Hepatocyte (in vitro differentiated cells): Measurements from ENCODE around the gene CMTM6. TPM values are rescaled to one million over a fixed set of nuclear protein-coding genes. Genes with fewer than 3 reads are reported as not detected.

Experiments used
- DNase-seq: peaks from one replicate; pipeline ENCODE4 v3.0.0-alpha.2; 2016; ENCODE audit warnings: low spot score
- H2AFZ ChIP-seq: fragments of 200-600 bp; sonication (generic); 2 replicates; pipeline ENCODE4 v1.6.0; 2016; ENCODE audit warnings: antibody characterized with exemption, mild to moderate bottlenecking
- H3K27ac ChIP-seq: fragments of 200-600 bp; sonication (generic); 2 replicates; pipeline ENCODE4 v1.5.1; 2016; ENCODE audit warnings: mild to moderate bottlenecking
- H3K27me3 ChIP-seq: fragments of 200-600 bp; sonication (generic); 2 replicates; pipeline ENCODE4 v1.6.1; 2016
- H3K36me3 ChIP-seq: fragments of 200-600 bp; sonication (generic); replicated peaks from 2 replicates; pipeline ENCODE4 v1.5.1; 2016; ENCODE audit warnings: low read depth; ENCODE audit not compliant: insufficient read depth
- H3K4me1 ChIP-seq: fragments of 200-600 bp; sonication (generic); 2 replicates; pipeline ENCODE4 v1.5.1; 2016; ENCODE audit warnings: mild to moderate bottlenecking, moderate library complexity; ENCODE audit not compliant: insufficient read depth
- H3K4me2 ChIP-seq: fragments of 200-600 bp; sonication (generic); 2 replicates; pipeline ENCODE4 v1.6.0; 2016
- H3K4me3 ChIP-seq: fragments of 200-600 bp; sonication (generic); 2 replicates; pipeline ENCODE4 v1.5.1; 2016; ENCODE audit warnings: mild to moderate bottlenecking
- H3K79me2 ChIP-seq: fragments of 200-600 bp; sonication (generic); 2 replicates; pipeline ENCODE4 v1.6.0; 2017; ENCODE audit warnings: mild to moderate bottlenecking
- H3K9me2 ChIP-seq: fragments of 200-600 bp; sonication (generic); replicated peaks from 2 replicates; pipeline ENCODE4 v1.6.0; 2017; ENCODE audit warnings: mild to moderate bottlenecking; ENCODE audit not compliant: insufficient read depth
- H3K9me3 ChIP-seq: fragments of 200-600 bp; sonication (generic); 2 replicates; pipeline ENCODE4 v1.5.1; 2016; ENCODE audit warnings: low read depth, mild to moderate bottlenecking
- H4K20me1 ChIP-seq: fragments of 200-600 bp; sonication (generic); 2 replicates; pipeline ENCODE4 v1.6.0; 2016; ENCODE audit warnings: mild to moderate bottlenecking; ENCODE audit not compliant: insufficient read depth, poor library complexity, severe bottlenecking
- EZH2 ChIP-seq: fragments of 200-600 bp; sonication (generic); IDR thresholded peaks from 2 replicates; pipeline ENCODE4 v1.6.1; 2016; ENCODE audit warnings: antibody characterized with exemption, mild to moderate bottlenecking, borderline replicate concordance
- EZH2phosphoT487 ChIP-seq: fragments of 200-600 bp; sonication (generic); IDR thresholded peaks from one replicate; pipeline ENCODE4 v1.6.1; 2018; ENCODE audit warnings: antibody characterized with exemption, mild to moderate bottlenecking, low read depth, moderate library complexity; ENCODE audit not compliant: unreplicated experiment, severe bottlenecking
- WGBS: methylation state at CpG from one replicate; pipeline ENCODE4 v1.1.6; 2016; ENCODE audit warnings: low lambda C conversion rate; ENCODE audit errors: missing lambda C conversion rate; 5-methylcytosine and 5-hydroxymethylcytosine counted together
- polyA plus RNA-seq: library from polyadenylated mRNA; unstranded; fragments of >200 nt; fragmentation: Nextera tagmentation; extraction: Ambion mirVana; gene quantifications from 2 replicates; pipeline ENCODE4 v1.2.1, GENCODE V29; 2016
- total RNA-seq: library from RNA; depleted of rRNA; stranded (reverse); fragments of >200 nt; gene quantifications from 2 replicates; pipeline ENCODE4 v1.2.3, GENCODE V29; 2014
- TF ChIP-seq, protein P1 (sequence below): fragments of 200-600 bp; sonication (generic); IDR thresholded peaks from 2 replicates; pipeline ENCODE4 v1.5.1; 2016; ENCODE audit warnings: antibody characterized with exemption, mild to moderate bottlenecking; ENCODE audit not compliant: poor library complexity

Gene CMTM6
- total and polyA plus RNA-seq, 2 experiments from 2014 or later = 82.7 to 133 TPM

DNA sequence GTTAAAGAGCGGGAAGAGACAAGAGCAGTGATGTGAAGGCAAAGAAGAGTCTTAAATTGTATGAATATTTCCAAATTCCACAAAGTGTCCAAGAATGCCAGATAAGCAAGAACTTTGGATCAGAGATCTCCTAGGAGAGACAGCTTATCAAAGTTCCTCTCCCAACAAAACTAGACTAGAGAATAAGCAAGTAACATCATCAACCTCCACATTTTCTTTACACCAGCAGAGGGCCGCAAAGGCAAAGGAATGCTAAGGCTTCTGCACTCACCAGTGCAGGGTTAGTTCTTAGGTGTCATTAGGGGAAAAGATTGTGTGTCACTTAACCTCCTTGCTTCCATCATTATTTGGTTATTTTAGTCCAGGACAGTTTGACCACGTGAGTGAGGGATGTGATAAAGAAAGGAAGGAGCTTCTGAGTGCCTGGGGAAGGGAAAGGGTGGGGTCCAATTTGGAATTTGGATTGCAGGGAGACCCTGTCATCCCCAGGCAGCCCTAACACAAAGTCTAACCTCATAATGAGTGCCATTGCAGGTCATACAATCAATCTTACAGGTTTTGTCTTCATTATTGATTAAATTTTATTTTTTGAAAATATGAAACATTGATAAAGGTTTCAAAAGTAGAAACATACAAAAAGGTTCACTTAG is 7.5 kb upstream of the CMTM6 start:
- H2AFZ ChIP-seq = no peak overlapping the region
- no peak overlapping the region for H3K4me3 ChIP-seq
- no peaks in the 10 kb centered on the region for H3K36me3 ChIP-seq
- TF ChIP-seq, protein P1, sequence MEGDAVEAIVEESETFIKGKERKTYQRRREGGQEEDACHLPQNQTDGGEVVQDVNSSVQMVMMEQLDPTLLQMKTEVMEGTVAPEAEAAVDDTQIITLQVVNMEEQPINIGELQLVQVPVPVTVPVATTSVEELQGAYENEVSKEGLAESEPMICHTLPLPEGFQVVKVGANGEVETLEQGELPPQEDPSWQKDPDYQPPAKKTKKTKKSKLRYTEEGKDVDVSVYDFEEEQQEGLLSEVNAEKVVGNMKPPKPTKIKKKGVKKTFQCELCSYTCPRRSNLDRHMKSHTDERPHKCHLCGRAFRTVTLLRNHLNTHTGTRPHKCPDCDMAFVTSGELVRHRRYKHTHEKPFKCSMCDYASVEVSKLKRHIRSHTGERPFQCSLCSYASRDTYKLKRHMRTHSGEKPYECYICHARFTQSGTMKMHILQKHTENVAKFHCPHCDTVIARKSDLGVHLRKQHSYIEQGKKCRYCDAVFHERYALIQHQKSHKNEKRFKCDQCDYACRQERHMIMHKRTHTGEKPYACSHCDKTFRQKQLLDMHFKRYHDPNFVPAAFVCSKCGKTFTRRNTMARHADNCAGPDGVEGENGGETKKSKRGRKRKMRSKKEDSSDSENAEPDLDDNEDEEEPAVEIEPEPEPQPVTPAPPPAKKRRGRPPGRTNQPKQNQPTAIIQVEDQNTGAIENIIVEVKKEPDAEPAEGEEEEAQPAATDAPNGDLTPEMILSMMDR = peak; percentile 89
- TF ChIP-seq EZH2phosphoT487 (no peak), EZH2 (no peak)
- no peak overlapping the region for H3K4me2 ChIP-seq
- DNase-seq = peak; percentile 79
- no peaks in the 10 kb centered on the region for H3K9me3 ChIP-seq
- WGBS = 31% methylated on average over 3 of the region's 3 CpGs
- no peaks in the 10 kb centered on the region for H3K4me1 ChIP-seq
- H3K9me2 ChIP-seq = no peaks in the 10 kb centered on the region
- H3K79me2 ChIP-seq = no peaks in the 10 kb centered on the region
- no peaks in the 10 kb centered on the region for H3K27me3 ChIP-seq
- H3K27ac ChIP-seq = no peak overlapping the region
- H4K20me1 ChIP-seq = no peaks in the 10 kb centered on the region

DNA sequence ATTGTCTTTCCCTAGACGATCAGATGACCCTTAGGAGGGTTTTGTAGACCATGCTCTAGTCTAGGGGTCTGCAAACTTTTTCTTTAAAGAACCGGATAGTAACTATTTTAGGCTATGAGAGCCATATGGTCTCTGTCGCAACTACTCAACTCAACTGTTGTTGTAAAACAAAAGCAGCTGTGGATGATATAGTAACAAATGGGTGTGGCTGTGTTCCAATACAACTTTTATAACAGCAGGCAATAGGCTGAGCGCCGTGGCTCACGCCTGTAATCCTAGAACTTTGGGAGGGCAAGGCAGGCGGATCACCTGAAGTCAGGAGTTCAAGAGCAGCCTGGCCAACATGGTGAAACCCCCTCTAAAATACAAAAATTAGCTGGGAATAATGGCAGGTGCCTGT is 6.1 kb upstream of the CMTM6 start:
- Histone ChIP-seq H3K27ac (no peak overlapping the region), H3K4me3 (no peak overlapping the region), H3K4me1 (no peaks in the 10 kb centered on the region), H3K36me3 (no peaks in the 10 kb centered on the region), H3K79me2 (no peaks in the 10 kb centered on the region), H3K9me3 (no peaks in the 10 kb centered on the region), H3K4me2 (no peak overlapping the region), H4K20me1 (no peaks in the 10 kb centered on the region), H2AFZ (no peak overlapping the region), H3K9me2 (no peaks in the 10 kb centered on the region), H3K27me3 (no peaks in the 10 kb centered on the region)
- DNase-seq = peak; percentile 20
- 56% methylated on average over 7 of the region's 7 CpGs for WGBS
- TF ChIP-seq, protein P1 = no peak
- TF ChIP-seq EZH2 (no peak), EZH2phosphoT487 (no peak)

DNA sequence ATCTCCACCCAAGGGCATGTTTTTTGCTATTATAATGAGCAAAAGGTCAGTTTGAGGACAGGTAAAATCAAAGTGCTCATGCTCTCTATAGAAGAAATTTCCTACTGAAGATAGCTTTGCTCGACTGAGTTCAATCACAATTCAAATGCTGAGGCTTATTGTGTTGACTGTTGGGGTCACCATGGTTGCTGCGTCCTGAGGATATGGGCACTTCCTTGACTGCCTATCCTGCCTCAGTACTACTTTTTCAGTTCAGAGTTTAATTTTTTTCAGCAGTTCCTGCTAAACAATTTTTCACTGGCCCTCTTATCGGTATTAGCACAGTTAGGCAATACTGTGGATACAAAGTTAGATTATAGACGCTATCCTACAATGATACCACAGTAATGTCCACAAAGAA is 3.8 kb upstream of the CMTM6 start:
- no peak overlapping the region for H3K4me2 ChIP-seq

More for the DNA sequence above, 3.8 kb upstream of the CMTM6 start:
- 90% methylated on average over 4 of the region's 4 CpGs for WGBS
- H3K27me3 ChIP-seq = no peaks in the 10 kb centered on the region
- H3K79me2 ChIP-seq = peaks cover 3% of the 10 kb centered on the region
- no peak overlapping the region for H3K27ac ChIP-seq
- H3K9me3 ChIP-seq = no peaks in the 10 kb centered on the region
- no peaks in the 10 kb centered on the region for H4K20me1 ChIP-seq
- no peaks in the 10 kb centered on the region for H3K9me2 ChIP-seq
- H3K36me3 ChIP-seq = no peaks in the 10 kb centered on the region
- peaks cover under 1% of the 10 kb centered on the region for H3K4me1 ChIP-seq
- no peak for TF ChIP-seq EZH2phosphoT487
- TF ChIP-seq, protein P1 = no peak
- TF ChIP-seq EZH2 = no peak
- H3K4me3 ChIP-seq = no peak overlapping the region
- no peak overlapping the region for H2AFZ ChIP-seq
- DNase-seq = no peak
